HG03520 (cell line): Measurements from ENCODE around the gene APEH.

Experiments used
- ATAC-seq: cut with Tn5 transposase; IDR thresholded peaks from one replicate; pipeline ENCODE4 v1.9.1; 2021; ENCODE audit warnings: mild to moderate bottlenecking, moderate library complexity; ENCODE audit not compliant: unreplicated experiment

The APEH gene

DNA sequence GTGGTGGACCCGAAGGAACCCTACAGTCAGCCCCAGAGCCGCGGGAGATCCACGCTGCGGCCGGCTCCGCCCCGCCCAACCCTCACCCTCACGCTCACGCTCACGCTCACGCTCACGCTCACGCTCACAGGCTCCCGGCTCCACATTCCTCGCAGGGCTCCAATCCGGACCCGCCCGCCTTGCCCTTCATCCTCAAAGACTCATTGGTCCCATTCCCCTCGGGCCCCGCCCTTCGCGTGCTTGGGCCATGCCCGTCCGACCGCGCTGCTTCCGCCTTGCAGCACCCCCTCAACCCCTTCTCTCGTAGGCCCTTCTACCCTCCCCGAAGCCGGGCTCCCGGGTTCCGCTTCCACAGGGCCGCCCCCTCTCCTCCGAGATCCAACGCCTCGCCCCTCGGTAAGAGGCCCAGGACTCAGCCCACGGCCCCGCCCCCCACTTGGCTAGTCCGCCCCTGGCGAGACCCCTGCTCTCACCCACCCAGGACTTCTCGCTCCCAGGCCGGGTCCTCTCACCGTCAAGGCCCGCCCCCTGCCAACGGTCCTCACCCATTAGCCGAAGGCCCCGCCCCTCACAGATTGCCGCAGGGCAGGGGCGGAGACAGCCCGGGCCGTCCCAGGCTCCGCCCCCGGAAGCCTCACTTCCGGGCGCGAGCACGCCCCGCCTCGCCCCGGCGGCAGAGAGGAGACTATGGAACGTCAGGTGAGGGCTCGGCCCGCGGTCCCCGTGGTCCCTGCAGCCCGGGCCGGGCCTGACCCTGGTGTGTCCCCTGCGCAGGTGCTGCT, at the start of gene APEH:
Gene APEH, plus strand, starts transcription at position 637 of the 782 bp plus-strand sequence. Its CDS starts 51 bp downstream, at position 688.
- ATAC-seq = peak; percentile 60

DNA sequence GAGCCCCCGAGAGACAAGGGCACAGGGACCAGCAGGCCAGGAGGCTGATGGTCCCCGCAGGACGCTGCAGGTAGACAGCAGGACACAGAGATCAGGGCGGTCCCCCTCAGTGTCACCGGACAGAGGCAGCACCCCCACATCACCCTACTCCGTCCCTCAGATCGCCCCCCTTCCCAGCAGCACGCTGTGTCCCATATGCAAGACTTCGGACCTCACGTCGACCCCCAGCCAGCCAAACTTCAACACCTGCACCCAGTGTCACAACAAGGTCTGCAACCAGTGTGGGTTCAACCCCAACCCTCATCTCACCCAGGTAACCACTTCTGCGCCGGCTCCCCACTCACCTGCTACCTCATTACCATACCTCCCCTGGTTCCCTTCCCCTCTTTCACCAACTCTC, 49.1 kb upstream of the APEH start:
- ATAC-seq = no peak

DNA sequence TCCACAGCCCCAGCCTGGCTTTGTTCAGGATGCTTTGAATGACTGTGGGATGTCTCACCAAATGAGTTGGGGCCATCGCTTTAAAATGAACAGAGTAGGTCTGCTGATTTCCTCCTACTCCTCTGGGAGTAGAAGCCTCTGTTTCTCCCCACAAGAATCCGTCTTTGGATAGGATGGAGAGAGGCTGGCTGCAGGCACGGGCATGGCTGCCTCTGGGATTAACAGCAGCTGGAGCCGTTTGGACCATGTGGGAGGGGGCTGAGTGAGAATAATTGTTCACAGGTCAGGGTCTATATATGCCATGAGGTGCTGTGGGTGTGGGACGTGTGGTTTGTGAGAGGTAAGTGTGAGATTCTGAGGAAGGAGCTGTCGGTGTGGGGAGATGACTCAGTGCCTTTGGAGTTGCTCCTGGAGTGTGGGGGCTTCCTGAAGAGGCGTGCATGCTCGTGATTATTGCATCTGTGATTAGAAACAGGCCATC, 48.0 kb upstream of the APEH start:
- no peak for ATAC-seq

DNA sequence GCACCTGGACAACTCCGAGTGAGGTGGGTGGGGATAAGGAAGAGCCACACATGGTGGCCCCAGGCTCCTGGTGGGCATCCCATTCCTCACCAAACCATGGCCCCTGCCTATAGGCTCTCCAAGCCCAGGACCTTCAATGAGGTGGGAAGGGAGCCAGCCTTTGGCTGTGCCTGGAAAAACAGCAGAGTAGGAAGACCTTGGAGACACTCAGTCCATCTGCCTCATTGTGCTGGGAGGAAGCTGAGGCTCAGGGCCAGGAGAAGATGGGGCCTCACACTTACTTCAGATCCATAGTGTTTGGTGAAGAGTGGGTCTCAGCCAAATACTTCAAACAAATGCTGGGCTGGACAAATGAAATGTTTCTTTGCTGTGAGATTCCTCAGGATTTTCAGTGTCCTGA, 47.4 kb upstream of the APEH start:
- ATAC-seq = no peak

DNA sequence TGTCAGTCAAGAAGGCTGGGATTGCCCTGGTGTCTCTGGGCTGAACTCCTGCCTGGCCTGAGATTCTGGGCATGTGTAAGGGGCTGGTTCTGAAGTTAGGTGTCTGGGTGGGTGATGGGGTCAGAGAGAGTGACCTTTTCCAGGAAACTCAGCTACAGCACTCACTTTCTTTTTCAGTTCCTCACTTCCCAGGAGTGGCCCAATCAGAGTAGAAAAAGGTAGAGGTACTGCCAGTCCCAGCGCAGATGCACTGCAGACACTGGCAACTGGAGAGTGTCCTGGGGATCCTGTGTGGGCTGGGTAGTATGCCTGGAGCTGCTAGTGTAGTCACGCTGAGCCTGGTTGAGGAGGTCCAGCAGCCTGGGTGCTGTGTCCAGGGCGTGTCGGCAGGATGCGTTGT, 46.5 kb upstream of the APEH start:
- ATAC-seq = no peak

DNA sequence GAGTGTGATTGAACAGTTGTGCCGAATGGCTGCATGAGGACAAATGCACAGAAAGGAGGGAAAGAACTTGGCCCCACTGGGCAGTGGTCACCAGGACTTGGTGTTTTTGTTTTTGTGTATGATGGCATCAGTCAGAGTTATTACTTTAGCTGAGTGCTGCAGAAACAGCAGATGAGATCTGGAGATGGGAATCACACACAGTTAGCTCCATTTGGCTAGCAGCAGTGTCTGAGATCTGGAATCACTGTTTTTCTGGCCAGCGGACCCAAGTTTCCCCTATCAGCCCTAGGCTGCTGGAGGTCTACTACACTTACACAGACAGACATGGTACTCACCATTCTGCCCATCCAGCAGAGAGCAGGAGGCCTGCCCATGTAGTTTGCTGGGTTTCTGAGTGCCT, 45.9 kb upstream of the APEH start:
- ATAC-seq = no peak

DNA sequence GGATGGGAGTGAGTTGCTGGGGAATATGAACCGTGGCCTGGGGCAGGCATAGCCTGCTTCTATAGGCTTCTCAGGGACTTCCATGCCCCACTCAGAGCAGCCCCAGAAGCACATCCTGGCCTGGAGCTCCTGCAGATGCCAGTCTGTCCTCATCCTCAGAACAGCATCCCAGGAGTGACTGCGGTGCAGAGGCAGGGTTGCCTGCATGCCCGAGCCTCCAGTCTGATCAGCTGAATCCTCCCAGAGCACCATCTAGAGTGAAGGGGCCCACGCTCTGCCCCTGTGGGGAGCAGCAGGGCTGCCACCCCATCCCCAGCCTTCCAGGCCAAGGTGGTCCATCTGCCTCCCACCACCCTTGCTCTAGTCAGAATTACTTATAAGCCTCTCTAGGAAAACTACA, 44.7 kb upstream of the APEH start:
- no peak for ATAC-seq

DNA sequence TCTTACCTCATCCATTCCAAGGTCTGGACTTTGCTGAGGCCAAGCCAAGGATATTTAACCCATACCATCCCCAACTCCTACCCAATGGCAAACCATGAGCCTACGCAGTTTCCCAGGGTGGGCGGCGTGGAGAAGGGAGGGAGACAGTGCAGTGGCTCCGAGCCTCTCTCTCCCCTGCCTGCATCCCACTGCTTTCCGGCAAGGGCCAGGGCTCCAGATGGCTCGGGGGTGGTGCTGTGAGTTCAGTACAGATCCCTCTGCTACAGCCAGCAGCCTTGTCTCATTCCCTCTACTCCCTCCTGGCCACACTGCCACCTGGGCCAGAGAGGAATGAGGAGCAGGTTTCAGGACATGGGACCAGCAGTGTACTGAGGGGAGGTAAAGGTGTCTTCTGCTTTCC, 44.3 kb upstream of the APEH start:
- no peak for ATAC-seq

DNA sequence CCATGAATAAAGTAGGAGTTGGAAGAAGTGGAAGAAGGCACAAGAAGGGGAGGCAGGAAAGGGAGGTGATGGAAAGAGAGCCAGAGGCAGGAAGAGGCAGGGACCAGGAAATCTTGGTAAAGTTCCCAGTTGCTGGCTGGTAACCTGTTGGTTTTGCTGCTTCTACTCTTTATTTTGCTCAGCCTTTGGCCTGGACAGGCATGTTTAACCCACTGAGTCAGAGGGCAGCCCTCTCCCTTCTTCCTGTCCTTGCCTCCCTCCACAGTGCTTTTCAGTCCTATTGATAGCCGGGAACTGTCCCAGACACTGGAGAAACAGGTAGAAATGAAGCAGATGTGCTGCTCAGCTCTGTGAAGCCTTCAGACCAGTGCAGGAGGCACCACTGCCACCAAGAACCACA, 43.4 kb upstream of the APEH start:
- ATAC-seq = no peak

DNA sequence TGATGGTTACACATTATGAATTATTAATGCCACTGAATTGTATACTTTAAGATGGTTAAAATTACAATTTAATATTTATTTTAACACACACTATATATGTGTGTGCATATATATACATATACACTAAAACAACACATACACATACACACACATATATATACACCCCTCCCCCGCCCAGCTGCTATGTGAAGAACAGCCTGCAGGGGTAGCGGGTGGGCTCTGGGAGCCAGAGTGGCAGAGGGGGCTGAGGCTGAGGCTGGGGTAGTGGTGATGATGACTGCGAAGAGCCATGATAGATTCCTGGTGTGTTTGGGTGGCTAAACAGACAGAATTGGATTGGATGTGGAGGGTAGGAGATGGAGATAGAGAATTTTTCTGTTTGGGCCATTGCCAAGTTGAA, 39.4 kb upstream of the APEH start:
- no peak for ATAC-seq

DNA sequence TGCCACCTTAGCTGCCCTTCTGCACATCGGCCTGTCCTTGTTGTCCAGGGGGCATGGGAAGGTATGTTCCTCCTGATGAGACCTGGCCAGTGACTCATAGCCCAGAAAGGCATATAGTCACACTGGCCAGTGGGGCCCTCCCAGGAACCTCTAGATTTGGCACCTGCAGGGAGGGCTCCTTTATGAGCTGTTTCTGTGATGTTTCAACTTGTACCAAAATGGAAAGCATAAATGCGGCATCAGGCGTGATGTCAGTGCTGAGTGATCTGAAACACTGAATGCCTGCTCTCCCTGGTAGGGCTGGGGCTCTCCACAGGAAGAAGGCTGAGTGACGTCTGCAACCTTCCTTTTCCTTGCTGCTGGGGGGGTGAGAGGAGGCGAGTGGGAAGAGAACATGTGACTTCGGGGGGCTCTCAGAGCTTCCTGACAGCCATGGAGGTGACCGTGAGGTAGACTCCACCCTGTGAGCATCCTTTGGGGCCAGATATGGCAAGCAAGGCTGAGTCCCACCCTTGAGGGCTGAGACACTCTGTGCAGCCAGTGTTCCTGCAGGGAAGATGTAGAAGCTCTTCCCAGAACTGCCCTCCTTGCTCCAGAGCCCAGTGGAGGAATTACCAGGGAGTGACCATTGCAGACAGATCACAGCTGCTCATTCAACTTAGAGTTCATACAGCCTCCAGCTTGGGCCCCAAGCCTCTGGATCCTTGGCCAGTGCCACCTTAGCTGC, 37.1 kb upstream of the APEH start:
- no peak for ATAC-seq

DNA sequence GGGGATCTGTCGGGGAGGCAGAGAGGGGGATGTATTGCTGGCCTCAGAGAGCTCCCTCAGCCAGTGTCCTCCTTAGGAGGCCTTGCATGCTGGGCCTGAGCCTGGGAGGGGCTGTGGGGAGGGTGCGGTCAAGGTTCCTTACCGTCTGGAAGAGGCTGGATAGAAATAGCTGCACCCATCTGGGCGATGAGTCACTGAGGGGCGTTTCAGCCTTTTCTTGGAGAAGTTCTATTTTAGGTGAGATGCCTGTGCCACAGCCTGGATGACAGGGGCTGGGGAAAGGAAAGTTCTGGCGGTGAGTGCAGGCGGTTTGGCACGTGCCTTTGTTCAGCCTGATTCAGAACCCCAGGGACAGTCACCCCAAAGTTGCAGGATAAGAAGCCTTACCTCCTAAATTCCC, 35.7 kb upstream of the APEH start:
- ATAC-seq = no peak

DNA sequence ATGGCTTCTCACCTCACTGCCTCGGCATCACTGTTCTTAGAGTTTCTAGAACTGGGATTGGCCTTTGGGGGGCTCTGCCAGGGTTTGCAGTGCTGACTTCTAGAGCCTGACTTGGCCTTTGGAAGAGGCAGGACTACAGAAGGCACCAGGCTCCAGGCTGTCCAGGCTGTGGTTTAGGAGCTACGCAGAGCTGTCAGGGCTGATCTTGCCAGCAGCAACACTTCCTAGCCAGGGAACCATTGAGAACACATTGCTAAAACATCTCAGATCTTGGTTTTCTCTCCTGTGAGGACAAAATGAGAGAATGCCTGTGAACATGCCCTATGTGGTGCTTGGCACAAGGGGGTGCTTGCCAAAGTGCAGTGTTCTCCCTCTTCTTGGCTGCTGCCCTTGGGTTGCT, 34.6 kb upstream of the APEH start:
- no peak for ATAC-seq

DNA sequence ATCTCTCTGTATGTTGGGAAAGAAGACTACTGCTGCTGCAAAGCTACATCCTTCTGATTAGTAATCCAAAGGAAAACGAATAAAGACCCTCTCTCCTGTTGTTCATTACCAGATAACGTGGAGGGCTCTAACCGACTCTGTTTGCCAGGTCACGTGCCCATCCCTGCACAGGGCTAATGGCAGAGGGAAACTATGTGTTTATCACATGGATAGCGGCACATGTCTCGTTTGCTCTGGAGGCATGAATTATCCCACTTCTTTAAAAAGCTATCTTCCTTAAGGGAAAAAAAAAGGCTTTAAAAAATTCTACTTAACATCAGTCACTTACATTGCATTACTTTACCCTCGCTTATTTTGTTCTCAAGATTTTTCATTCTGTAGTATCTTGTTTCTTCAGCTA, 32.9 kb upstream of the APEH start:
- no peak for ATAC-seq

DNA sequence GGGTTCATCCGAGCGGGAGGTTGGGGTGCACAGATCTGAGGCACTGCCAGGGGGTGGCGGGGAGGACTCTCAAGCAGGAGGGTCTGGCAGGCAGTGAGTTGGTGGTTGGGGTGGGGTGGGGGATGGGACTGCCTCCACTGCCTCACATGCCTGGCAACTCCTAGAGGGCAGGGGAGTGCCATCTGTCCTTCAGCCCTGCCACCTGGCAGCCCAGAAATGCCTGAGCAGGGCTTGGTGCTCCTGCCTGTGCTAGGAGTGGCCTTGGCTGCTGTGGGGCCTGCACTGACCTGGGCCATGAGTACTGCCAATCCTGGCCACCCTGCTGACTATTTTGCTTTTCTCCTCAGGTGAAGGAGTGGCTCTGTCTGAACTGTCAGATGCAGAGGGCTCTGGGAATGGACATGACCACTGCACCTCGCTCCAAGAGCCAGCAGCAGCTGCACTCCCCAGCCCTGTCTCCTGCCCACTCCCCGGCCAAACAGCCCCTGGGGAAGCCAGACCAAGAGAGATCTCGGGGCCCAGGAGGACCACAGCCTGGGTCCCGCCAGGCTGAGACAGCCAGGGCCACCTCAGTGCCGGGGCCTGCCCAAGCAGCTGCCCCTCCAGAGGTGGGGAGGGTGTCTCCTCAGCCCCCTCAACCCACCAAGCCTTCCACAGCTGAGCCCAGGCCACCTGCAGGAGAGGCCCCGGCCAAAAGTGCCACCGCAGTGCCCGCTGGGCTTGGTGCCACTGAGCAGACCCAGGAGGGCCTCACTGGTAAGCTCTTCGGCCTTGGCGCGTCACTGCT, 32.0 kb upstream of the APEH start:
- ATAC-seq = no peak

DNA sequence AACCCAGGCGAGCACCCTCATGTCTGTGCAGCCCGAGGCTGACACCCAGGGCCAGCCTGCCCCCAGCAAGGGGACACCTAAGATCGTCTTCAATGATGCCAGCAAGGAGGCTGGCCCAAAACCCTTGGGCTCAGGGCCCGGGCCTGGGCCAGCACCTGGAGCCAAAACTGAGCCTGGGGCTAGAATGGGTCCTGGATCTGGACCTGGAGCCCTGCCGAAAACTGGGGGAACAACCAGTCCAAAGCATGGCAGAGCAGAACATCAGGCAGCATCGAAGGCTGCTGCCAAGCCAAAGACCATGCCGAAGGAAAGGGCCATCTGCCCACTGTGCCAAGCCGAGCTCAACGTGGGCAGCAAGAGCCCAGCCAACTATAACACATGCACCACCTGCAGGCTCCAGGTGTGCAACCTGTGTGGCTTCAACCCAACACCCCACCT, 31.4 kb upstream of the APEH start:
- ATAC-seq = no peak

DNA sequence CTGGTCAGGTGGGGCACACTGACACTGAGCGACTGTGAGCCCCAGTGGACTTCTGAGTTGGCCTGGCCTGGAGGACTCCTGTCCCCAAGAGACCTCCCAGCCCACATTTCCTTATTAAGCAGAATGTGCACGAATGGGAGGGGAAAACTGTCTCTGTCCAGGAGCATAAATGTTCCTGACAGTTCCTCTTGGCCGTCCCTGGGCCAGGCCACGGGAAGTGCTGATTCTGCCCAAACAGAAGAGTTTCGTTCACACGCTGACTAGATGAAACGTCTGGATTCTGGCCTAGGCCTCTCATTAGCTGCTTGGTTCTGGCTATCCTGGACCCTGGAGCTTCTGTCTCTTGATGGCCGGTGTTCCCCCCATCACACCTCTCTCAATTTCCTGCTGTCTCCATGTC, 29.5 kb upstream of the APEH start:
- no peak for ATAC-seq

DNA sequence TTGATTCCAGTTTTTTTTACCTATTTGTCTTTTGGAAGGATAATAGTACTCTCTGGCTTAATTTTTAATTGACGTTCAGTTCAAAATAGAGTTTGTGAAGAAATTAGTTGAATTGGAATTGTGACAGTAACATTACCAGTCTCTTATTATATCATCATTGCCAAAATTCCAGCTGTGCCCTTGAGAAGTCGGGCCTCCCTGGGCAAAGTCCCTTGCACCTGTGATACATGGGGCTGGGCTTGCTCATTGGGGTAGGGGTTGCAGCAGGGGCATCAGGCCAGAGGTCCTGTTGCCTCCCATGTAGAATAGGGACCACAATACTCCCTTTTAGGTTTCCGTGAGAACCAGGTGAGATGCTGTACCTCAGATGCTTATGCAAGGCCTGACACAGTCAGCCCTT, 27.9 kb upstream of the APEH start:
- ATAC-seq = no peak

DNA sequence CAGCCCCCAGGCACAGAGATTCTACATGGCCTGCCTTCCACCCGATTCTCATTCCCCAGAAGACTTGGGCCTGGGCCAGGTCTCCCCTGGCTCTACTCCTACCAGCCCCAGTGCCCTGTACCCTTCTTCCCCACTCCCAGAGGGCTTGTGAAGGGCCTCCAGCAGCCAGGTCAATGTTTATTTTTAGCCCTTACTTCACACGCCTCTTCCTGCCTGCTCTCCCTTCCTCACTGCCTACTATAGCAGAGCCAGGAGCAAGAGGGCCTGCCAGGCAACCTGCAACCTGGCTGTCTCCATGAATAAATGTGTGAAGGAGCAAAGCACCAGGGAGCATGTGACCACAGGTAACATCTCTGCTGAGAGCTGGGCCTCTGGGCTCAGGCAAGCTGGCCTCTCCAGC, 26.4 kb upstream of the APEH start:
- ATAC-seq = no peak

DNA sequence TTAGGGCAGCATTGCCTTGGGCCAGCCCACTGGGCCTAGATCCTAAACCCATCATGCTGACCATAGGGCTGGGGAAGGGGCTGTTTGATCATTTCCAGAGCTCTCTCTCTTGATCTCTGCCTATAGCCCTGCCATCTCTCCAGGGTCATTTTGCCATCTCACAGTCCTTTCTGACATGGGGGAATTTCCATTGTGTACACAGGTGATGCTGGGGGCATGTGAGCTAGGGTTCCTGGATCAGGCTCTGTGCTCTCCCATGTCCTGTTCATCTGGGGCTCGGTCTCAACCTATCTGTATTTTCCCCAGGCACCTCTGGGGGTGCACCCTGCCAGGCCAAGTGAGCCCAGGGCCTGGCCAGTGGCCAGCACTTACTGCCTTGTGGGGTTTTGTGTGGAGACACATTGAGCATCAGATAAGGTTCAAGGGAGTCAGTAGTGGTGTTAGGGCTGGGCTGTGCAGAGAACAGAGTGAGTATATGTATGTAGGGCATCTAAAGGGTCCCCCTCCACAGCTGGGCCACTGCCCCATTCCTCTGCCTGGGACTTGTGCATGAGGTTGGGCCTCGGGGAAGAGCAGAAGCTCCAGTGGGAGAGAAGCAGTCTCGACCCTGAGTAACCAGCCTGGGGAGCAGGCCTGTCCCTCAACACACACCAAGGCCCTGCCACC, 25.7 kb upstream of the APEH start:
- ATAC-seq = no peak

DNA sequence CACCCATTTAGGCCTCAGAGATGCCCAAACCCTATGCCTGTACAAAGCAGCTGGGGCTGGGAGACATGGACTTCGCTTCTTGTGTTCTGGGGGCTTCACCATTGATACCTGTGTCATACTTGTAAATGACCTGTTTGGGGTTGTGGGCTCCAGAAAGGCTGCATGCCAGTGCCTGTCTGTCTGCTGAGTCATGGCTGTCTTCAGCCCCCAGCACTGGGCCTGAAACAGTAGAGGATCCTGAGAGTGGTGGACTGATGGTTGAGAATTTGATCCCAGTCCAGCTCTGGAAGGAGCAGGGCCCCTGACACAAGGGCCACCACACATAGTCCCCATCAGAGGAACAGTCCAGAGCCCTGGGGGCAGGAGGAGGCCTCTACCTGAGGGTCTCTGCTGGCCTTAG, 24.6 kb upstream of the APEH start:
- ATAC-seq = no peak
